Epithelial cell of esophagus (primary cell): ENCODE data around the gene KCNJ13.

ENCODE experiments used
- DNase-seq: peaks from one replicate; pipeline ENCODE4 v3.0.0; 2010; ENCODE audit warnings: low read depth
- H3K4me3 ChIP-seq: 2 replicates; pipeline ENCODE4 v1.5.1; 2011; ENCODE audit warnings: mild to moderate bottlenecking, low read length, control low read depth
- CTCF ChIP-seq: IDR thresholded peaks from 2 replicates; pipeline ENCODE4 v1.5.1; 2011; ENCODE audit warnings: low read depth, mild to moderate bottlenecking, low read length, control low read depth, inconsistent platforms; ENCODE audit not compliant: insufficient read depth; ENCODE audit errors: missing control alignments

KCNJ13 gene

GRCh38 chr2:232750135-232750671 lies 26.2 kb downstream of the KCNJ13 start:
- no peak for TF ChIP-seq CTCF
- DNase-seq, result no peak
- H3K4me3 ChIP-seq, result no peak overlapping the region

- H3K4me3 ChIP-seq, result no peak overlapping the region
- no peak for DNase-seq
- no peak for TF ChIP-seq CTCF
Measured at GRCh38 chr2:232749331-232749730, 27.0 kb downstream of the KCNJ13 start.

GRCh38 chr2:232748038-232748437 lies 28.3 kb downstream of the KCNJ13 start:
- H3K4me3 ChIP-seq, result no peak overlapping the region
- no peak for DNase-seq
- TF ChIP-seq CTCF, result no peak

- no peak for TF ChIP-seq CTCF
- no peak for DNase-seq
- no peak overlapping the region for H3K4me3 ChIP-seq
Measured at GRCh38 chr2:232744963-232745362, 31.4 kb downstream of the KCNJ13 start.

GRCh38 chr2:232741972-232742371 lies 34.4 kb downstream of the KCNJ13 start:
- TF ChIP-seq CTCF, result no peak
- no peak for DNase-seq
- no peak overlapping the region for H3K4me3 ChIP-seq

GRCh38 chr2:232741294-232741693 lies 35.1 kb downstream of the KCNJ13 start:
- H3K4me3 ChIP-seq, result no peak overlapping the region
- TF ChIP-seq CTCF, result no peak
- DNase-seq, result no peak

- peak; percentile 11 for DNase-seq
Measured at GRCh38 chr2:232731470-232731869, 44.9 kb downstream of the KCNJ13 start.

More at GRCh38 chr2:232731470-232731869, 44.9 kb downstream of the KCNJ13 start:
- no peak overlapping the region for H3K4me3 ChIP-seq
- no peak for TF ChIP-seq CTCF
